Testis (tissue), 2 donors: Measurements from ENCODE around the gene TFF2.

ENCODE experiments used
- POLR2A ChIP-seq: fragments of 450-650 bp; IDR thresholded peaks from one replicate; pipeline ENCODE4 v1.6.1; 2017; ENCODE audit warnings: antibody characterized with exemption, mild to moderate bottlenecking, moderate library complexity
- TF ChIP-seq, protein P1 (sequence below), 3 experiments: fragments of 450-650 bp in 2 of 3; fragments of 200-600 bp in 1 of 3; sonication (generic) in 1 of 3; IDR thresholded peaks; one replicate each; pipeline ENCODE4 v1.5.1; 2016 to 2019; ENCODE audit warnings: antibody characterized with exemption in 3 of 3, mild to moderate bottlenecking in 2 of 3, moderate library complexity in 1 of 3

DNA sequence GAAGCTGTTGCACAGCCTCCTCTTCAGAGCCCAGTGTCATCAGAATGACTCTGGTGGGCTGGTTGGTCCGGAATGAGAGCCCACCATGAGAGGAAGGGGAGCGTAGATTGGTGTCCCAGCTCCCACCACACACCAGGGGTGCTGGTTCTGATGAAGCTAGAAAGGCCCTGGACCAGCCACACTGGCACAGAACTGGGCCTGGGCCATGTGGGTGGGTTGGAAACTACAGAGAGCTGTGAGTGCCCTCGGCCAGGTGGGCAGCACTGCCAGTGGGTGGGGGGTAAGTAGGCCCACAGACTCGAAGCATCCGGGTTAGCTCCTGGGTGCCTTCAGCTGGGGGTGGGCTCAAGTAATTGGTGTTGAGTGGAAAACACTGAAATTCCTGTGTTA lies 27.2 kb upstream of the TFF2 start:
- no peak for TF ChIP-seq POLR2A
- TF ChIP-seq, protein P1, sequence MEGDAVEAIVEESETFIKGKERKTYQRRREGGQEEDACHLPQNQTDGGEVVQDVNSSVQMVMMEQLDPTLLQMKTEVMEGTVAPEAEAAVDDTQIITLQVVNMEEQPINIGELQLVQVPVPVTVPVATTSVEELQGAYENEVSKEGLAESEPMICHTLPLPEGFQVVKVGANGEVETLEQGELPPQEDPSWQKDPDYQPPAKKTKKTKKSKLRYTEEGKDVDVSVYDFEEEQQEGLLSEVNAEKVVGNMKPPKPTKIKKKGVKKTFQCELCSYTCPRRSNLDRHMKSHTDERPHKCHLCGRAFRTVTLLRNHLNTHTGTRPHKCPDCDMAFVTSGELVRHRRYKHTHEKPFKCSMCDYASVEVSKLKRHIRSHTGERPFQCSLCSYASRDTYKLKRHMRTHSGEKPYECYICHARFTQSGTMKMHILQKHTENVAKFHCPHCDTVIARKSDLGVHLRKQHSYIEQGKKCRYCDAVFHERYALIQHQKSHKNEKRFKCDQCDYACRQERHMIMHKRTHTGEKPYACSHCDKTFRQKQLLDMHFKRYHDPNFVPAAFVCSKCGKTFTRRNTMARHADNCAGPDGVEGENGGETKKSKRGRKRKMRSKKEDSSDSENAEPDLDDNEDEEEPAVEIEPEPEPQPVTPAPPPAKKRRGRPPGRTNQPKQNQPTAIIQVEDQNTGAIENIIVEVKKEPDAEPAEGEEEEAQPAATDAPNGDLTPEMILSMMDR (IDR thresholded peaks at IDR 0.05), result no peak
